HEK293 (cell line): Measurements from ENCODE around the gene APBB2.

Source experiments
- CTCF ChIA-PET: fragments of 350-600 bp; formaldehyde crosslinking; extraction: SDS; loops from one replicate; lab custom pipeline; 2021; ENCODE audit warnings: antibody characterized with exemption; lab: Yijun Ruan, JAX
- POLR2A ChIA-PET: fragments of 300-600 bp; formaldehyde crosslinking; extraction: SDS; loops from one replicate; lab custom pipeline; 2020; ENCODE audit warnings: antibody characterized with exemption, inconsistent platforms; lab: Yijun Ruan, JAX
- H3K27ac ChIP-seq: fragments of 200-500 bp; sonication (Bioruptor generic); 2 replicates; pipeline ENCODE4 v1.5.1; 2014; ENCODE audit warnings: low read depth, low read length, control low read depth, inconsistent platforms; ENCODE audit errors: extremely low read depth
- H3K36me3 ChIP-seq, 2 experiments: fragments of 200-500 bp in 1 of 2; sonication (Bioruptor generic) in 1 of 2; 1 replicate in 1 of 2; 2 replicates in 1 of 2; pipeline ENCODE4 v1.5.1; 2014 to 2017; ENCODE audit warnings: inconsistent platforms in 2 of 2, low read length in 2 of 2; ENCODE audit not compliant: control insufficient read depth in 2 of 2, insufficient read depth in 1 of 2
- H3K4me1 ChIP-seq: fragments of 200-500 bp; sonication (Bioruptor generic); 2 replicates; pipeline ENCODE4 v1.5.1; 2014; ENCODE audit warnings: mild to moderate bottlenecking, low read length, inconsistent platforms; ENCODE audit not compliant: control insufficient read depth, insufficient read depth
- H3K4me3 ChIP-seq: 2 replicates; pipeline ENCODE4 v1.5.1; 2011; ENCODE audit warnings: low read depth, mild to moderate bottlenecking, control low read depth, low read length, moderate library complexity
- H3K9me3 ChIP-seq: fragments of 200-500 bp; sonication (Bioruptor generic); 2 replicates; pipeline ENCODE4 v1.5.1; 2014; ENCODE audit warnings: low read depth, low read length, inconsistent platforms; ENCODE audit not compliant: control insufficient read depth, insufficient read depth
- FEZF1 ChIP-seq: fragments of 450-650 bp; formaldehyde crosslinking; IDR thresholded peaks from 2 replicates; pipeline ENCODE4 v1.5.1; 2016; ENCODE audit warnings: missing biosample characterization, missing genetic modification characterization
- INSM2 ChIP-seq: fragments of 450-650 bp; formaldehyde crosslinking; IDR thresholded peaks from 2 replicates; pipeline ENCODE4 v1.5.1; 2016; ENCODE audit warnings: missing biosample characterization, missing genetic modification characterization
- MEIS1 ChIP-seq: sonication (generic); formaldehyde crosslinking; IDR thresholded peaks from 2 replicates; pipeline ENCODE4 v1.8.1; 2022; ENCODE audit warnings: missing genetic modification reagents, mild to moderate bottlenecking, borderline replicate concordance
- ZBTB11 ChIP-seq: fragments of 450-650 bp; formaldehyde crosslinking; conservative IDR thresholded peaks from 2 replicates; pipeline ENCODE4 v1.5.1; 2016; ENCODE audit warnings: low read depth, missing biosample characterization, missing genetic modification characterization
- ZFP69B ChIP-seq: fragments of 450-650 bp; formaldehyde crosslinking; IDR thresholded peaks from 2 replicates; pipeline ENCODE4 v1.5.1; 2016; ENCODE audit warnings: missing biosample characterization, missing genetic modification characterization
- ZIC2 ChIP-seq: fragments of 450-650 bp; formaldehyde crosslinking; IDR thresholded peaks from 2 replicates; pipeline ENCODE4 v1.5.1; 2016; ENCODE audit warnings: missing biosample characterization, missing genetic modification characterization
- ZNF112 ChIP-seq: fragments of 450-650 bp; formaldehyde crosslinking; IDR thresholded peaks from 2 replicates; pipeline ENCODE4 v1.5.0; 2017; ENCODE audit warnings: missing biosample characterization, missing genetic modification characterization
- ZNF157 ChIP-seq: fragments of 450-650 bp; formaldehyde crosslinking; IDR thresholded peaks from 2 replicates; pipeline ENCODE4 v1.5.1; 2016; ENCODE audit warnings: missing biosample characterization, missing genetic modification characterization
- ZNF266 ChIP-seq: fragments of 450-650 bp; formaldehyde crosslinking; IDR thresholded peaks from 2 replicates; pipeline ENCODE4 v1.5.1; 2016; ENCODE audit warnings: missing biosample characterization, missing genetic modification characterization, low read depth
- ZNF292 ChIP-seq: fragments of 450-650 bp; formaldehyde crosslinking; IDR thresholded peaks from 2 replicates; pipeline ENCODE4 v1.5.1; 2016; ENCODE audit warnings: low read depth, missing biosample characterization, missing genetic modification characterization, borderline replicate concordance
- ZNF350 ChIP-seq: fragments of 450-650 bp; formaldehyde crosslinking; IDR thresholded peaks from 2 replicates; pipeline ENCODE4 v1.5.0; 2017; ENCODE audit warnings: missing biosample characterization, mild to moderate bottlenecking, missing genetic modification characterization
- ZNF423 ChIP-seq: fragments of 450-650 bp; formaldehyde crosslinking; IDR thresholded peaks from 2 replicates; pipeline ENCODE4 v1.5.1; 2016; ENCODE audit warnings: missing biosample characterization, missing genetic modification characterization
- ZNF426 ChIP-seq: fragments of 450-650 bp; formaldehyde crosslinking; IDR thresholded peaks from 2 replicates; pipeline ENCODE4 v1.5.1; 2017; ENCODE audit warnings: missing biosample characterization, missing genetic modification characterization, mild to moderate bottlenecking, inconsistent platforms, moderate library complexity
- ZNF660 ChIP-seq: fragments of 450-650 bp; IDR thresholded peaks from 2 replicates; pipeline ENCODE4 v1.5.1; 2018; ENCODE audit warnings: missing biosample characterization, mild to moderate bottlenecking, missing genetic modification characterization
- ZSCAN23 ChIP-seq: fragments of 450-650 bp; formaldehyde crosslinking; IDR thresholded peaks from 2 replicates; pipeline ENCODE4 v1.5.1; 2016; ENCODE audit warnings: missing biosample characterization, missing genetic modification characterization
- TF ChIP-seq, protein P1 (sequence below): fragments of 450-650 bp; formaldehyde crosslinking; IDR thresholded peaks from 2 replicates; pipeline ENCODE4 v1.5.1; 2016; ENCODE audit warnings: missing biosample characterization, missing genetic modification characterization, low read depth
- TF ChIP-seq, protein P2 (sequence below): fragments of 450-650 bp; formaldehyde crosslinking; IDR thresholded peaks from 2 replicates; pipeline ENCODE4 v1.5.1; 2017; ENCODE audit warnings: missing biosample characterization, missing genetic modification characterization
- TF ChIP-seq, protein P3 (sequence below): fragments of 450-650 bp; formaldehyde crosslinking; IDR thresholded peaks from 2 replicates; pipeline ENCODE4 v1.5.1; 2017; ENCODE audit warnings: missing biosample characterization, missing genetic modification characterization

APBB2 gene

DNA sequence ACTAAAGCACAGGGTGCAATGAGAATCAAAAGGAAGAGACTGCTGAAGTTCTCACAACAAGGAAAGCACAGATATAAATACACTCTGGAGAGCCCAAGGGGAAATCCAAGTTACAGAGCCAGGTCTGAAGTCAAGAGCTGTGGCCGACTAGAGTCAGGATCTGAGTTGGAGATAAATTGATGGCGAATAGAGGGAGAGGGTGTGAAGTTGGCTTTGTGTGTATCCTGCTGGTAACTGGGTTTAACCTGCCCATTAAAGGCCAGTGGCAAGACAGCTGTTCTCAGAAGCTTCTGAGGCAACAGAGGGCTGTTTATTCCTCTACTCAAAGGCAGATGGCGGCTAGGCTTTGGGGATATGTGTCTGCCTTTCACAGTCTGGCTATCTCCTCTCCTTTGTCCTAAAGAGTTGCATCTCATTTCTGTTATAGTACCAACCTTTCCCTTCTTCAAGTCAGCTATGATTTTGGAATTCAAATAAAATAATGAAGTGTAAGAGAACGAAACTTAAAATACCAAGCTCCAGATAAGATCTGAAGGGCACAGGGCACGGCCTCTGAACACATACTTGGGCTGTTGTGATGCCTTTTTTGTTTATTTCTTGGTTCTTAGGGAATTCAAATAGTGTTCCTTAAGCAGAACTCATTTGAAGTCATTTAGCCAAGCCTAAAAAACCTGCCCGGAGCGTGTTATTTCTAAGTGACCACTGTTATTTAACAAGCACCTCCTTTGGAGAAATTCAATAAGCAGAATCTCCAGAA lies 142.1 kb downstream of the APBB2 start (continued):
- TF ChIP-seq INSM2 (tag by site-specific recombination) (no peak), ZIC2 (no peak), ZNF426 (tag by site-specific recombination) (no peak)

DNA sequence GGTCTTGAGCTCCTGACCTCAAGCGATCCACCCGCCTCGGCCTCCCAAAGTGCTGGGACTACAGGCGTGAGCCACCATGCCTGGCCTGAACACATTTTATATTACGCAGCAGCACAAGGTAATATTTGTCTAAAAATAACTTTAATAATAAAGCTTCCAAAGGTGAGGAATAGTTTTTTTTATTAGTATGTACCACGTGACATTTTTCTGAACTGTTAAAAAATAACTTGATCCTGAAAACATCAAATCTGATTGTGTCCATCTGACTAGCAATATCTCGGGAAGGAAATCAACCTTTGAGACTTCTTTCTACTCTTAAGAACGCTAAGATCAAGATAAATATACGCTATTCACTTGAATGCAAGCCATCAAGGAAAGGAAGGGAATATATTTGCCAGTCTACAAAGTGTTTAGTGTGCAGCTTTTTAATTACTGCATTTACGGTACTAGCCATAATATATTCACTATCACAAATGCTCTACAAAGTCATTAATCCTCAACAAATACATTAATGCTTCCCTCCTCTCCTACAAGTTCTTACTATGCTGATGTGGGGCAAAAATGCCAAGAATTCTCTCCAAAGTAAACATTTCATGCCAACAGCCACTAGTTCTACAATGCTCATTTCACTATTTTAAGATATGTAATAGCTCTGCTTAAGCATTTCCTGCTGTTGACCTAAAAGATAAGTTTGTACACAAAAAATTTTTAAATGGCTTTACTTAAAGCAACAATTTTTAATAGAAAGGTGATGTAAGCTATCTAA lies 143.6 kb downstream of the APBB2 start:
- no peak overlapping the region for H3K4me3 ChIP-seq
- POLR2A ChIA-PET: no interaction called here
- no peak overlapping the region for H3K27ac ChIP-seq
- H3K4me1 ChIP-seq: peaks cover 6% of the 10 kb centered on the region
- CTCF ChIA-PET: interaction anchor here (0.6 to 1.5 kb wide), 2 partner anchors 53 to 146 kb away, joined by 3 to 4 read pairs; no protein-coding TSS in a partner anchor
- H3K9me3 ChIP-seq: no peaks in the 10 kb centered on the region
- H3K36me3 ChIP-seq: no peaks in the 10 kb centered on the region
- TF ChIP-seq ZSCAN23 (tag by site-specific recombination) (no peak), ZNF157 (tag by site-specific recombination) (no peak), ZNF423 (tag by site-specific recombination) (no peak)

GRCh38 chr4:41069838-41070237 lies 144.5 kb downstream of the APBB2 start:
- no peaks in the 10 kb centered on the region for H3K9me3 ChIP-seq
- H3K4me3 ChIP-seq: no peak overlapping the region
- ChIA-PET POLR2A (no interaction called here), CTCF (interaction anchor here (0.6 to 1.5 kb wide), 2 partner anchors 53 to 145 kb away, joined by 3 to 4 read pairs; no protein-coding TSS in a partner anchor)
- H3K4me1 ChIP-seq: peaks cover 6% of the 10 kb centered on the region
- H3K27ac ChIP-seq: no peak overlapping the region
- no peaks in the 10 kb centered on the region for H3K36me3 ChIP-seq
- TF ChIP-seq, protein P1, sequence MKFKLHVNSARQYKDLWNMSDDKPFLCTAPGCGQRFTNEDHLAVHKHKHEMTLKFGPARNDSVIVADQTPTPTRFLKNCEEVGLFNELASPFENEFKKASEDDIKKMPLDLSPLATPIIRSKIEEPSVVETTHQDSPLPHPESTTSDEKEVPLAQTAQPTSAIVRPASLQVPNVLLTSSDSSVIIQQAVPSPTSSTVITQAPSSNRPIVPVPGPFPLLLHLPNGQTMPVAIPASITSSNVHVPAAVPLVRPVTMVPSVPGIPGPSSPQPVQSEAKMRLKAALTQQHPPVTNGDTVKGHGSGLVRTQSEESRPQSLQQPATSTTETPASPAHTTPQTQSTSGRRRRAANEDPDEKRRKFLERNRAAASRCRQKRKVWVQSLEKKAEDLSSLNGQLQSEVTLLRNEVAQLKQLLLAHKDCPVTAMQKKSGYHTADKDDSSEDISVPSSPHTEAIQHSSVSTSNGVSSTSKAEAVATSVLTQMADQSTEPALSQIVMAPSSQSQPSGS (tag by site-specific recombination): no peak
- TF ChIP-seq, protein P2, sequence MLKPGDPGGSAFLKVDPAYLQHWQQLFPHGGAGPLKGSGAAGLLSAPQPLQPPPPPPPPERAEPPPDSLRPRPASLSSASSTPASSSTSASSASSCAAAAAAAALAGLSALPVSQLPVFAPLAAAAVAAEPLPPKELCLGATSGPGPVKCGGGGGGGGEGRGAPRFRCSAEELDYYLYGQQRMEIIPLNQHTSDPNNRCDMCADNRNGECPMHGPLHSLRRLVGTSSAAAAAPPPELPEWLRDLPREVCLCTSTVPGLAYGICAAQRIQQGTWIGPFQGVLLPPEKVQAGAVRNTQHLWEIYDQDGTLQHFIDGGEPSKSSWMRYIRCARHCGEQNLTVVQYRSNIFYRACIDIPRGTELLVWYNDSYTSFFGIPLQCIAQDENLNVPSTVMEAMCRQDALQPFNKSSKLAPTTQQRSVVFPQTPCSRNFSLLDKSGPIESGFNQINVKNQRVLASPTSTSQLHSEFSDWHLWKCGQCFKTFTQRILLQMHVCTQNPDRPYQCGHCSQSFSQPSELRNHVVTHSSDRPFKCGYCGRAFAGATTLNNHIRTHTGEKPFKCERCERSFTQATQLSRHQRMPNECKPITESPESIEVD (tag by site-specific recombination): 0 out of 2 replicates have a peak, but pooled peaks have one; percentile 24
- TF ChIP-seq ZNF660 (tag by site-specific recombination): 0 out of 2 replicates have a peak, but pooled peaks have one; percentile 52
- TF ChIP-seq ZSCAN23 (tag by site-specific recombination): no peak
- TF ChIP-seq FEZF1 (tag by site-specific recombination): peak; percentile 23; the same call in 1 of the 2 replicates
- TF ChIP-seq, protein P3, sequence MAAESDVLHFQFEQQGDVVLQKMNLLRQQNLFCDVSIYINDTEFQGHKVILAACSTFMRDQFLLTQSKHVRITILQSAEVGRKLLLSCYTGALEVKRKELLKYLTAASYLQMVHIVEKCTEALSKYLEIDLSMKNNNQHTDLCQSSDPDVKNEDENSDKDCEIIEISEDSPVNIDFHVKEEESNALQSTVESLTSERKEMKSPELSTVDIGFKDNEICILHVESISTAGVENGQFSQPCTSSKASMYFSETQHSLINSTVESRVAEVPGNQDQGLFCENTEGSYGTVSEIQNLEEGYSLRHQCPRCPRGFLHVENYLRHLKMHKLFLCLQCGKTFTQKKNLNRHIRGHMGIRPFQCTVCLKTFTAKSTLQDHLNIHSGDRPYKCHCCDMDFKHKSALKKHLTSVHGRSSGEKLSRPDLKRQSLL: no peak
- no peak for TF ChIP-seq ZBTB11
- no peak for TF ChIP-seq ZFP69B (tag by site-specific recombination)
- peak; percentile 95 for TF ChIP-seq MEIS1
- TF ChIP-seq ZNF112: no peak
- TF ChIP-seq ZNF292: no peak
- no peak for TF ChIP-seq ZNF266
- TF ChIP-seq ZNF350: no peak
